C4-2B (cell line): ENCODE data around the gene BRIP1.

ENCODE experiments used
- CTCF ChIP-seq: fragments of 450-650 bp; conservative IDR thresholded peaks from 2 replicates; pipeline ENCODE4 v1.5.1; 2017; ENCODE audit warnings: mild to moderate bottlenecking
- ZFX ChIP-seq: fragments of 450-650 bp; IDR thresholded peaks from 2 replicates; pipeline ENCODE4 v1.6.1; 2017

- no peak for TF ChIP-seq CTCF
- TF ChIP-seq ZFX, result no peak
Measured at GRCh38 chr17:61756561-61756960, 106.8 kb downstream of the BRIP1 start.
